Progenitor cell of endocrine pancreas (in vitro differentiated cells): ENCODE results near the gene BAG1. TPM values are rescaled to one million over a fixed set of nuclear protein-coding genes. Genes with fewer than 3 reads are reported as not detected.
A peak's percentile ranks its signal among the peaks of the same experiment; 100 is the strongest.

ENCODE experiments used
- DNase-seq: peaks from one replicate; pipeline ENCODE4 v3.0.0; 2021; ENCODE audit warnings: low spot score; ENCODE audit not compliant: unreplicated experiment
- H3K27ac Mint-ChIP-seq: 2 replicates; pipeline ENCODE4 v1.8.0; 2021; ENCODE audit warnings: mild to moderate bottlenecking, moderate library complexity, mixed read lengths
- H3K27me3 Mint-ChIP-seq: 2 replicates; pipeline ENCODE4 v1.8.0; 2021; ENCODE audit warnings: mixed read lengths
- H3K36me3 Mint-ChIP-seq: 2 replicates; pipeline ENCODE4 v1.8.0; 2022; ENCODE audit warnings: mixed read lengths; ENCODE audit not compliant: insufficient read depth
- H3K4me1 Mint-ChIP-seq: 2 replicates; pipeline ENCODE4 v1.8.0; 2021; ENCODE audit warnings: low read depth, mixed read lengths
- H3K4me3 Mint-ChIP-seq: 2 replicates; pipeline ENCODE4 v1.8.0; 2021; ENCODE audit warnings: low read depth, mild to moderate bottlenecking, moderate library complexity, mixed read lengths
- H3K9me3 Mint-ChIP-seq: 2 replicates; pipeline ENCODE4 v1.8.0; 2021; ENCODE audit warnings: low read depth, mixed read lengths
- long read RNA-seq: library from polyadenylated mRNA; unstranded; transcript quantifications from one replicate; pipeline ENCODE4 v2.0.0, GENCODE V29; 2020
- total RNA-seq: library from RNA; stranded (reverse); gene quantifications from 2 replicates; pipeline ENCODE4 v1.2.1, GENCODE V29; 2021
- TF ChIP-seq, protein P1 (sequence below): fragments of 200-600 bp; sonication (generic); IDR thresholded peaks from one replicate; pipeline ENCODE4 v1.5.0; 2021; ENCODE audit warnings: antibody characterized with exemption, mild to moderate bottlenecking; ENCODE audit not compliant: unreplicated experiment

Gene BAG1
- total RNA-seq = 67.7 and 71.5 TPM in 2 replicates
- long read RNA-seq, partial matches to known transcripts = 0 of 1 reads
- long read RNA-seq, other reads (novel, unspliced or antisense) = 0 of 1 reads

GRCh38 chr9:33264473-33265177, at the start of gene BAG1, which contains the start of gene CHMP5:
Gene BAG1 (minus strand): TSS chr9:33264708.
Gene CHMP5 (plus strand): TSS chr9:33265049. CDS start chr9:33265079, 30 bp downstream.
- TF ChIP-seq, protein P1, sequence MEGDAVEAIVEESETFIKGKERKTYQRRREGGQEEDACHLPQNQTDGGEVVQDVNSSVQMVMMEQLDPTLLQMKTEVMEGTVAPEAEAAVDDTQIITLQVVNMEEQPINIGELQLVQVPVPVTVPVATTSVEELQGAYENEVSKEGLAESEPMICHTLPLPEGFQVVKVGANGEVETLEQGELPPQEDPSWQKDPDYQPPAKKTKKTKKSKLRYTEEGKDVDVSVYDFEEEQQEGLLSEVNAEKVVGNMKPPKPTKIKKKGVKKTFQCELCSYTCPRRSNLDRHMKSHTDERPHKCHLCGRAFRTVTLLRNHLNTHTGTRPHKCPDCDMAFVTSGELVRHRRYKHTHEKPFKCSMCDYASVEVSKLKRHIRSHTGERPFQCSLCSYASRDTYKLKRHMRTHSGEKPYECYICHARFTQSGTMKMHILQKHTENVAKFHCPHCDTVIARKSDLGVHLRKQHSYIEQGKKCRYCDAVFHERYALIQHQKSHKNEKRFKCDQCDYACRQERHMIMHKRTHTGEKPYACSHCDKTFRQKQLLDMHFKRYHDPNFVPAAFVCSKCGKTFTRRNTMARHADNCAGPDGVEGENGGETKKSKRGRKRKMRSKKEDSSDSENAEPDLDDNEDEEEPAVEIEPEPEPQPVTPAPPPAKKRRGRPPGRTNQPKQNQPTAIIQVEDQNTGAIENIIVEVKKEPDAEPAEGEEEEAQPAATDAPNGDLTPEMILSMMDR = peak; percentile 25
- peak; percentile 99 for DNase-seq
- H3K9me3 Mint-ChIP-seq = no peaks in the 10 kb centered on the region
- peaks cover 10% of the 10 kb centered on the region for H3K36me3 Mint-ChIP-seq
- H3K27ac Mint-ChIP-seq = peak within 1 kb of the TSS; percentile 93
- H3K27me3 Mint-ChIP-seq = no peaks in the 10 kb centered on the region
- peaks cover 21% of the 10 kb centered on the region for H3K4me1 Mint-ChIP-seq
- peak within 1 kb of the TSS; percentile 91 for H3K4me3 Mint-ChIP-seq

DNA sequence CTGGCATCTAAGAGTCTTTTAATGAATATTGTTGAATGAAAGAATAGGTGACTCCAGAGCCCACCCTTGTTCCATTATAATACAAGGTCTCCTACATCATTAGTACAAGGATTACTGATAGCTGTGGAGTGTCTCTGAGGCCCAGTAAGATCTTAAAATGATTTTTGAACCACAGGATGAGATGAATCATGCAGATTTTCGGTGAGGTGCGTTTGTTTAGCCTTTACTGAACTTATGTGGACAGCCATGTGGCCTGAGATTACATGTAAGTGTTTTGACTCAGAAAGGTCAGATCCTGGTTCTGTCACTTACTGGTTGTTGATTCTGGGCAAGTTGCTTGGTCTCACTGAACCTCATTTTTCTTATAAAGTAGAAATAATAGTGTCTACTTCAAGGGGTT, 47.4 kb upstream of the BAG1 start:
- Mint-ChIP-seq H3K4me1 (no peaks in the 10 kb centered on the region), H3K27me3 (no peaks in the 10 kb centered on the region), H3K9me3 (no peaks in the 10 kb centered on the region), H3K4me3 (no peak overlapping the region), H3K27ac (no peak overlapping the region), H3K36me3 (peaks cover 19% of the 10 kb centered on the region)
- TF ChIP-seq, protein P1 = no peak
- no peak for DNase-seq

DNA sequence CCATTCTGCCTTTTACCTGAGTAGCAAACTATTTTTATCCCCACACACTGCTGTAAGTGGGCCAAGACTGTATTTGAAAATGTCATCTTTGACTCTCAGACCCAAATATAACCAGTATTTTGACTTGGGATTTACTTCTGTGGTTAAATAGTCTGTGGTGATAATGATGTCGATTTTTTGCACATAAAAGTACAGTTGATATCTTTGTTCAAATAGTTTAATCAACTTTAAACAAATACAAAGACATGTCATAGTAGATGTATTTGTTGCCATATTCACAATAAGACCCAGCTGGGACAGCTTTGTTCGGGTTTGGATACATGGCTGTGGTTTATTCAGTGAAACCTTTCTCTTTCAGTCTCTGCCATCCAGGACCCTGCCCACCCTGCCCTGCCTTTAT, 46.2 kb upstream of the BAG1 start:
- Mint-ChIP-seq H3K36me3 (peaks cover 20% of the 10 kb centered on the region), H3K27me3 (no peaks in the 10 kb centered on the region), H3K27ac (peak overlapping the region; percentile 27), H3K4me1 (no peaks in the 10 kb centered on the region), H3K9me3 (no peaks in the 10 kb centered on the region), H3K4me3 (no peak overlapping the region)
- no peak for DNase-seq
- TF ChIP-seq, protein P1 = no peak

- no peak overlapping the region for H3K4me3 Mint-ChIP-seq
- no peaks in the 10 kb centered on the region for H3K27me3 Mint-ChIP-seq
- DNase-seq = no peak
- H3K36me3 Mint-ChIP-seq = peaks cover 16% of the 10 kb centered on the region
- TF ChIP-seq, protein P1 = no peak
- no peaks in the 10 kb centered on the region for H3K9me3 Mint-ChIP-seq
- no peak overlapping the region for H3K27ac Mint-ChIP-seq
- H3K4me1 Mint-ChIP-seq = no peaks in the 10 kb centered on the region
Observed at GRCh38 chr9:33309903-33310302, 45.4 kb upstream of the BAG1 start.

DNA sequence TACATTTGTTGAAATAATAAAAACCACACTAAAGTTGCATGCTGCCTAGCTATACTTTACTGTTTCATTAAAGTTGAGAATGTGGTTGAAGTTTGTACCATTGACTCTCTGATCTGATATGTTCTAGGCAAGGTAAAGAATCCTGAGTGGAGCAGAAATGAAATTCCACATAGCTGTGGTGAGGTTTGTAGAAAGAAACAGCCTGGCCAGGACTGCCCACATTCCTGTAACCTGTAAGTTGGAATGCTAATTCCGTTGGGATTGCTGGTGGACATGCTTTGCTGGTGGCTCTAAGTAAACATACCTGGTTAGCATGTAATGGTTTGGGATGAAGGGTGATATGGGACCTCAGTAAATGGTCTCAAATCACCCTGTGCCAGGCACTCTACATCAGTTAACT, 42.6 kb upstream of the BAG1 start:
- TF ChIP-seq, protein P1 = no peak
- Mint-ChIP-seq H3K4me1 (no peaks in the 10 kb centered on the region), H3K27ac (no peak overlapping the region), H3K36me3 (peaks cover 12% of the 10 kb centered on the region), H3K9me3 (no peaks in the 10 kb centered on the region), H3K4me3 (no peak overlapping the region), H3K27me3 (no peaks in the 10 kb centered on the region)
- no peak for DNase-seq
